GM19099 (cell line): ENCODE data around the gene ZNF385C.

Experiments
- POLR2A ChIP-seq: IDR thresholded peaks from 3 replicates; pipeline ENCODE4 v1.6.1; 2011; ENCODE audit warnings: low read depth; ENCODE audit not compliant: insufficient read length; ENCODE audit errors: extremely low read depth

The ZNF385C gene

GRCh38 chr17:41987642-41988041 is 110.6 kb downstream of the ZNF385C start:
- no peak for TF ChIP-seq POLR2A

DNA sequence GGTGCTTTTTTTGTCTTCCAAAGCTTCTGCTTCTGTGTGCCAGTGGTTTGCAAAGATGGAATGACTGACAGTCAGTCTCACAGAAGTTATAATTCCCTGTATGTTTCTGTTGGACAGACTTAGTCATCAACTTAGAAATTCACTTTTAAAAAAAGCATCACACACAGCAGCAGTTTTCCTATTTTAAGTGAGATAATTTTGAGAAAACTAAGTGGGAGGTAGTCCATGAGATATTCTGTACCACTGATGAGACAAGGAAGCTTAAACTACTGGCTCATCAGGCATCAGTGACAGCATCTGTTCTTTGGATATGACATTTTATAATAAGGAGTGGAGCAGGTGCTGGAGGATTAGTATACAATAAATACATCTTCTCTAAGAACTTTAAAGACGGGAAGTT is 111.6 kb downstream of the ZNF385C start:
- no peak for TF ChIP-seq POLR2A

DNA sequence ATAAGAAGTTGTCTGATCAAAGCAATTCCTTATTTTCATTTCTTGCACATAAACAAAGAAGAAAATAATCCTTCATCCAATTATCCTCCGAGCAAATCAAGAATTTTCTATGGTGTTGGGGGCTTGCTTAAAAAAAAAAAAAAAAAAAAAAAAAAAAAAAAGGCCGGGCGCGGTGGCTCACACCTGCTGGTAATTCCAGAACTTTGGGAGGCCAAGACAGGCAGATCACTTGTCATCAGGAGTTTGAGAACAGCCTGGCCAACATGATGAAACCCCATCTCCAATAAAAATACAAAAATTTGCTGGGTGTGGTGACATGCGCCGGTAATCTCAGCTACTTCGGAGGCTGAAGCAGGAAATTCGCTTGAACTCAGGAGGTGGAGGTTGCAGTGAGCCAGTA is 112.4 kb downstream of the ZNF385C start:
- TF ChIP-seq POLR2A = no peak

- TF ChIP-seq POLR2A = no peak
These were observed 113.8 kb downstream of the ZNF385C start for GRCh38 chr17:41984454-41984853.

GRCh38 chr17:41982026-41982760 is 116.1 kb downstream of the ZNF385C start:
- TF ChIP-seq POLR2A = no peak

- TF ChIP-seq POLR2A = no peak
These were observed 120.3 kb downstream of the ZNF385C start for GRCh38 chr17:41977991-41978390.

GRCh38 chr17:41976142-41976768 is 122.0 kb downstream of the ZNF385C start:
- no peak for TF ChIP-seq POLR2A
